ENCODE results near the gene PLEK. TPM values are rescaled to one million over a fixed set of nuclear protein-coding genes. Genes with fewer than 3 reads are reported as not detected.

Gene PLEK
- total and polyA plus RNA-seq, 2 of the 13 experiments (the other 11 are each of a cell fraction or from before 2014, with no cell fraction given) = not detected

DNA sequence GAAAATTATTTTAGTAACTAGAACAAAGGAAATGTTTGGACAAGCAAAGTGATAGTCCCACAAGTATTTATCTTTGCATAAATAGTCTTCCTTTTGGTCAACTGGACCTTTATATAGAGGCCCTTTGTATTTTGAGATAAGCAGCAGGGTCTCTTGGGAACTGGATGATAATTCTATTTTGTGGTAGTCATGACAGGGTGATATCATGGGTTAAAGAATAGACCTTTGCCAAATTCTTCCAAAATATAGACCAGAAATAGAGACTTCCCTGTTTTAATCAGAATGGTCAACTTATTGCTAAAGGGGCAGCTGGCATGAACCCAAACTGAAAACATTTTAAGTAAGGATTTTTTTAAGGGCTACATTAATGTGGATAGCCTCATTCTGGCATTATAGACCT is 10.5 kb downstream of the PLEK start:
- FAIRE-seq (no peak), DNase-seq (ENCODE audit: low spot score) (no peak), ATAC-seq (no peak)
- POLR2A ChIA-PET = no interaction called here
- no peak overlapping the region for H3K4me3 ChIP-seq (replicated peaks in 1 of 3; ENCODE audit: insufficient read depth in 1 of 3, low read depth in 2 of 3, low read length in 3 of 3)
- no peaks in the 10 kb centered on the region for H3K4me1 ChIP-seq (ENCODE audit: insufficient read depth, low read length)
- H3K9ac ChIP-seq (ENCODE audit: insufficient read depth, low read depth, low read length) = no peak overlapping the region
- no TSS peak for BruUV-seq (replicated peaks)
- H3K27me3 ChIP-seq (ENCODE audit: control insufficient read depth in 1 of 2, insufficient read depth in 2 of 2, low read length in 2 of 2) = no peaks in the 10 kb centered on the region; a peak in 1 of 5 replicates
- H3K27ac ChIP-seq (ENCODE audit: extremely low read length, insufficient read depth, low read length) = no peak overlapping the region
- CTCF ChIA-PET (ENCODE audit: low intra/inter-chr PET ratio, low total read pairs) = no interaction called here
- H3K4me2 ChIP-seq (ENCODE audit: low read depth, low read length) = no peak overlapping the region
- intact Hi-C loops (cut with micrococcal nuclease; ENCODE audit: unreplicated experiment) = no loop called here
- in situ Hi-C loops (cut with HindIII; ENCODE audit: extremely low pct_ligation_motif_present, low pct_unique_long_range_greater_than_20kb) = no loop called here
- no peak overlapping the region for H2AFZ ChIP-seq (ENCODE audit: low read length)
- no peaks in the 10 kb centered on the region for H3K9me3 ChIP-seq (ENCODE audit: low read length)
- no peaks in the 10 kb centered on the region for H3K36me3 ChIP-seq (replicated peaks in 1 of 2; ENCODE audit: control insufficient read depth in 1 of 2, insufficient read depth in 2 of 2, low read length in 2 of 2)
- H4K20me1 ChIP-seq (ENCODE audit: insufficient read depth, low read length) = no peaks in the 10 kb centered on the region
- H3K79me2 ChIP-seq (ENCODE audit: insufficient read depth, low read length) = no peaks in the 10 kb centered on the region
- TF ChIP-seq SRSF4 (IDR thresholded peaks at IDR 0.05; ENCODE audit: low read depth, low read length, poor library complexity, severe bottlenecking) = no peak
- TF ChIP-seq, protein P1, sequence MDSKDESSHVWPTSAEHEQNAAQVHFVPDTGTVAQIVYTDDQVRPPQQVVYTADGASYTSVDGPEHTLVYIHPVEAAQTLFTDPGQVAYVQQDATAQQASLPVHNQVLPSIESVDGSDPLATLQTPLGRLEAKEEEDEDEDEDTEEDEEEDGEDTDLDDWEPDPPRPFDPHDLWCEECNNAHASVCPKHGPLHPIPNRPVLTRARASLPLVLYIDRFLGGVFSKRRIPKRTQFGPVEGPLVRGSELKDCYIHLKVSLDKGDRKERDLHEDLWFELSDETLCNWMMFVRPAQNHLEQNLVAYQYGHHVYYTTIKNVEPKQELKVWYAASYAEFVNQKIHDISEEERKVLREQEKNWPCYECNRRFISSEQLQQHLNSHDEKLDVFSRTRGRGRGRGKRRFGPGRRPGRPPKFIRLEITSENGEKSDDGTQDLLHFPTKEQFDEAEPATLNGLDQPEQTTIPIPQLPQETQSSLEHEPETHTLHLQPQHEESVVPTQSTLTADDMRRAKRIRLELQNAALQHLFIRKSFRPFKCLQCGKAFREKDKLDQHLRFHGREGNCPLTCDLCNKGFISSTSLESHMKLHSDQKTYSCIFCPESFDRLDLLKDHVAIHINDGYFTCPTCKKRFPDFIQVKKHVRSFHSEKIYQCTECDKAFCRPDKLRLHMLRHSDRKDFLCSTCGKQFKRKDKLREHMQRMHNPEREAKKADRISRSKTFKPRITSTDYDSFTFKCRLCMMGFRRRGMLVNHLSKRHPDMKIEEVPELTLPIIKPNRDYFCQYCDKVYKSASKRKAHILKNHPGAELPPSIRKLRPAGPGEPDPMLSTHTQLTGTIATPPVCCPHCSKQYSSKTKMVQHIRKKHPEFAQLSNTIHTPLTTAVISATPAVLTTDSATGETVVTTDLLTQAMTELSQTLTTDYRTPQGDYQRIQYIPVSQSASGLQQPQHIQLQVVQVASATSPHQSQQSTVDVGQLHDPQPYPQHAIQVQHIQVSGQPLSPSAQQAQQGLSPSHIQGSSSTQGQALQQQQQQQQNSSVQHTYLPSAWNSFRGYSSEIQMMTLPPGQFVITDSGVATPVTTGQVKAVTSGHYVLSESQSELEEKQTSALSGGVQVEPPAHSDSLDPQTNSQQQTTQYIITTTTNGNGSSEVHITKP (CRISPR knock-in tag; IDR thresholded peaks at IDR 0.05; ENCODE audit: low read depth) = no peak
- no peak for TF ChIP-seq MTF2 (CRISPR knock-in tag; IDR thresholded peaks at IDR 0.05; ENCODE audit: borderline replicate concordance)
- TF ChIP-seq ESRRA (CRISPR knock-in tag; IDR thresholded peaks at IDR 0.05; ENCODE audit: low read depth) = no peak
- TF ChIP-seq ZBTB34 (CRISPR knock-in tag; IDR thresholded peaks at IDR 0.05) = no peak
- no peak for TF ChIP-seq MYPOP (CRISPR knock-in tag; IDR thresholded peaks at IDR 0.05)
- no peak for TF ChIP-seq ZNF260 (CRISPR knock-in tag; IDR thresholded peaks at IDR 0.05; ENCODE audit: borderline replicate concordance, low read depth)
- no peak for TF ChIP-seq ZNF547 (CRISPR knock-in tag; IDR thresholded peaks at IDR 0.05)
- no peak for TF ChIP-seq SCMH1 (CRISPR knock-in tag; IDR thresholded peaks at IDR 0.05; ENCODE audit: borderline replicate concordance)
- TF ChIP-seq ZSCAN30 (CRISPR knock-in tag; IDR thresholded peaks at IDR 0.05) = no peak
- TF ChIP-seq GATA4 (IDR thresholded peaks at IDR 0.05; ENCODE audit: borderline replicate concordance, low read depth) = no peak
- no peak for TF ChIP-seq SETDB1 (CRISPR knock-in tag; IDR thresholded peaks at IDR 0.05; ENCODE audit: borderline replicate concordance)
- TF ChIP-seq PHF21A (CRISPR knock-in tag; IDR thresholded peaks at IDR 0.05) = no peak
- TF ChIP-seq SIN3B (IDR thresholded peaks at IDR 0.05; ENCODE audit: low read length) = no peak
- no peak for TF ChIP-seq RFXANK (CRISPR knock-in tag; IDR thresholded peaks at IDR 0.05)
- TF ChIP-seq PAX8 (CRISPR knock-in tag; IDR thresholded peaks at IDR 0.05; ENCODE audit: borderline replicate concordance) = no peak
- TF ChIP-seq KLF9 (CRISPR knock-in tag; IDR thresholded peaks at IDR 0.05; ENCODE audit: low read depth) = no peak
- TF ChIP-seq POLR2G (IDR thresholded peaks at IDR 0.05; ENCODE audit: low read depth, low read length) = no peak
- TF ChIP-seq, protein P2, sequence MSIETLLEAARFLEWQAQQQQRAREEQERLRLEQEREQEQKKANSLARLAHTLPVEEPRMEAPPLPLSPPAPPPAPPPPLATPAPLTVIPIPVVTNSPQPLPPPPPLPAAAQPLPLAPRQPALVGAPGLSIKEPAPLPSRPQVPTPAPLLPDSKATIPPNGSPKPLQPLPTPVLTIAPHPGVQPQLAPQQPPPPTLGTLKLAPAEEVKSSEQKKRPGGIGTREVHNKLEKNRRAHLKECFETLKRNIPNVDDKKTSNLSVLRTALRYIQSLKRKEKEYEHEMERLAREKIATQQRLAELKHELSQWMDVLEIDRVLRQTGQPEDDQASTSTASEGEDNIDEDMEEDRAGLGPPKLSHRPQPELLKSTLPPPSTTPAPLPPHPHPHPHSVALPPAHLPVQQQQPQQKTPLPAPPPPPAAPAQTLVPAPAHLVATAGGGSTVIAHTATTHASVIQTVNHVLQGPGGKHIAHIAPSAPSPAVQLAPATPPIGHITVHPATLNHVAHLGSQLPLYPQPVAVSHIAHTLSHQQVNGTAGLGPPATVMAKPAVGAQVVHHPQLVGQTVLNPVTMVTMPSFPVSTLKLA (IDR thresholded peaks at IDR 0.05) = no peak

Data from HepG2 (cell line).